ENCODE results near the gene P3H4. TPM values are rescaled to one million over a fixed set of nuclear protein-coding genes. Genes with fewer than 3 reads are reported as not detected.
A peak's percentile ranks its signal among the peaks of the same experiment; 100 is the strongest.

P3H4 gene
- total RNA-seq, 1 experiment from 2014 or later: 24.0 TPM

DNA sequence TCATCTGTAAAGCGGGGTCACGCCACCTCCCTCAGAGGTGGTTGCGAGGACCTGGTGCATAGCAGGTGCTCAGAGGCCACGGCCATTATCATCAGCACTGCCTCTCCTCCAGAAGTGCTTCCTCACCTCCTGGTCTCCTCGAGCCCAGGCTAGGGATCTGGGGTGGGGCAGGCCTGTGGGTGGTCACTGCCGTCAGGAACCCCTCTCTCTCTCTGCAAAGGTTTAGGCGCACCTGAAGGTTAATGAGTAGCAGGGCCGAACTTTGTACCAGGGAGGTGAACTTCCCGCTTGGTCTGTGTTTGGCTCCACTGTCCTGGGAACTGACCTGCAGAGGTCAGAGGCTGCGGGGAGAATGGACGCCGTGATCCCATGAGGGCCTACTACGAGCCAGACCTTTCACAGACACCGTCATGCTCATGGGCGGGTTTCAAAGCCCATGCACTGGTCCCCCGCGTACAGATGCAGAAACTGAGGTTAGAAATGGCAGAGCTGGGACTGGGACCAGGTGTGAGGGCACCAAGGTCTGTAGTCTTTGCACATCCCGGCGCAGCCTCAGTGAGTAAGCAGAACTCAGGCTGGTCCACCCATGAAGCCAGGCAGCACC, 39.1 kb downstream of the P3H4 start:
- H3K36me3 Mint-ChIP-seq (ENCODE audit: insufficient read depth in 1 of 3, low read depth in 3 of 3): peaks cover 15 to 41% (median 40%) of the 10 kb centered on the region in 3 experiments
- no peak overlapping the region for H3K9ac ChIP-seq (ENCODE audit: extremely low read depth, insufficient read length, low read length)
- H3K4me2 ChIP-seq (ENCODE audit: insufficient read depth, insufficient read length, low read length): no peak overlapping the region
- H4K5ac ChIP-seq (ENCODE audit: insufficient read length, low read depth, low read length): no peak overlapping the region
- H3K79me1 ChIP-seq (ENCODE audit: insufficient read depth, low read depth, low read length, poor library complexity, severe bottlenecking): no peaks in the 10 kb centered on the region
- no CpG with 5 or more reads among the region's 19 CpGs for WGBS (ENCODE audit: extremely low coverage, insufficient read length, low lambda C conversion rate)
- no peaks in the 10 kb centered on the region for H3K27me3 Mint-ChIP-seq (ENCODE audit: low read depth)
- no peak overlapping the region for H2BK15ac ChIP-seq (ENCODE audit: low read depth, low read length)
- H2BK20ac ChIP-seq (ENCODE audit: low read depth, low read length, poor library complexity, severe bottlenecking): no peak overlapping the region
- no peak overlapping the region for H2BK120ac ChIP-seq (ENCODE audit: low read depth, low read length, poor library complexity, severe bottlenecking)
- H3T11ph ChIP-seq (ENCODE audit: low read length): no peak overlapping the region
- H3K79me2 ChIP-seq (ENCODE audit: insufficient read depth, low read length): no peaks in the 10 kb centered on the region; the same call in 1 of the 2 replicates
- H2BK12ac ChIP-seq (ENCODE audit: insufficient read length, low read depth, low read length): no peak overlapping the region
- H3K4me3 Mint-ChIP-seq: no peak overlapping the region; a peak in 1 of 5 replicates
- H2AK5ac ChIP-seq (ENCODE audit: insufficient read length, low read length): no peak overlapping the region
- H3K23ac ChIP-seq (ENCODE audit: insufficient read length, low read depth, low read length): no peak overlapping the region
- H3K9me3 ChIP-seq (ENCODE audit: control insufficient read depth, low read depth, low read length): no peaks in the 10 kb centered on the region
- no peak overlapping the region for H4K8ac ChIP-seq (replicated peaks; ENCODE audit: insufficient read length, low read depth, low read length)
- H3K23me2 ChIP-seq (ENCODE audit: insufficient read length, low read depth, low read length, poor library complexity, severe bottlenecking): no peaks in the 10 kb centered on the region
- no peak for DNase-seq
- H3K4ac ChIP-seq (ENCODE audit: low read depth, low read length): no peak overlapping the region
- H4K91ac ChIP-seq (ENCODE audit: insufficient read length, low read depth, low read length): no peak overlapping the region
- no peak overlapping the region for H2AFZ ChIP-seq (ENCODE audit: low read length)
- H3K56ac ChIP-seq (ENCODE audit: insufficient read length, low read depth, low read length): no peak overlapping the region
- H3K18ac ChIP-seq (ENCODE audit: insufficient read length, low read depth, low read length): no peak overlapping the region
- H2BK5ac ChIP-seq (ENCODE audit: insufficient read length, low read length): no peak overlapping the region
- H4K20me1 ChIP-seq (ENCODE audit: control insufficient read depth, insufficient read depth, insufficient read length): no peaks in the 10 kb centered on the region
- H3K27me3 ChIP-seq (ENCODE audit: insufficient read depth, low read length): no peaks in the 10 kb centered on the region
- no peak overlapping the region for H3K14ac ChIP-seq (ENCODE audit: insufficient read depth, low read length)
- TF ChIP-seq, protein P1, sequence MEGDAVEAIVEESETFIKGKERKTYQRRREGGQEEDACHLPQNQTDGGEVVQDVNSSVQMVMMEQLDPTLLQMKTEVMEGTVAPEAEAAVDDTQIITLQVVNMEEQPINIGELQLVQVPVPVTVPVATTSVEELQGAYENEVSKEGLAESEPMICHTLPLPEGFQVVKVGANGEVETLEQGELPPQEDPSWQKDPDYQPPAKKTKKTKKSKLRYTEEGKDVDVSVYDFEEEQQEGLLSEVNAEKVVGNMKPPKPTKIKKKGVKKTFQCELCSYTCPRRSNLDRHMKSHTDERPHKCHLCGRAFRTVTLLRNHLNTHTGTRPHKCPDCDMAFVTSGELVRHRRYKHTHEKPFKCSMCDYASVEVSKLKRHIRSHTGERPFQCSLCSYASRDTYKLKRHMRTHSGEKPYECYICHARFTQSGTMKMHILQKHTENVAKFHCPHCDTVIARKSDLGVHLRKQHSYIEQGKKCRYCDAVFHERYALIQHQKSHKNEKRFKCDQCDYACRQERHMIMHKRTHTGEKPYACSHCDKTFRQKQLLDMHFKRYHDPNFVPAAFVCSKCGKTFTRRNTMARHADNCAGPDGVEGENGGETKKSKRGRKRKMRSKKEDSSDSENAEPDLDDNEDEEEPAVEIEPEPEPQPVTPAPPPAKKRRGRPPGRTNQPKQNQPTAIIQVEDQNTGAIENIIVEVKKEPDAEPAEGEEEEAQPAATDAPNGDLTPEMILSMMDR (conservative IDR thresholded peaks at IDR 0.05): no peak
- H3K9me3 Mint-ChIP-seq: no peaks in the 10 kb centered on the region
- H3K27ac Mint-ChIP-seq: peak overlapping the region; percentile 22 to 88 (median 70); a peak in 5 of 7 replicates
- H3K27ac ChIP-seq (ENCODE audit: insufficient read length, low read depth, low read length): no peak overlapping the region
- peaks cover 49 to 57% of the 10 kb centered on the region in 2 experiments for H3K4me1 Mint-ChIP-seq
- H3K4me1 ChIP-seq (ENCODE audit: insufficient read depth, low read length): peaks cover 7% of the 10 kb centered on the region; the same call in 1 of the 2 replicates

Data from H9 (cell line).